HG03460 (cell line): ENCODE data around the gene ST3GAL6.

Source experiments
- ATAC-seq: cut with Tn5 transposase; IDR thresholded peaks from one replicate; pipeline ENCODE4 v1.9.1; 2021; ENCODE audit not compliant: unreplicated experiment

ST3GAL6 gene, protein sequence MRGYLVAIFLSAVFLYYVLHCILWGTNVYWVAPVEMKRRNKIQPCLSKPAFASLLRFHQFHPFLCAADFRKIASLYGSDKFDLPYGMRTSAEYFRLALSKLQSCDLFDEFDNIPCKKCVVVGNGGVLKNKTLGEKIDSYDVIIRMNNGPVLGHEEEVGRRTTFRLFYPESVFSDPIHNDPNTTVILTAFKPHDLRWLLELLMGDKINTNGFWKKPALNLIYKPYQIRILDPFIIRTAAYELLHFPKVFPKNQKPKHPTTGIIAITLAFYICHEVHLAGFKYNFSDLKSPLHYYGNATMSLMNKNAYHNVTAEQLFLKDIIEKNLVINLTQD

DNA sequence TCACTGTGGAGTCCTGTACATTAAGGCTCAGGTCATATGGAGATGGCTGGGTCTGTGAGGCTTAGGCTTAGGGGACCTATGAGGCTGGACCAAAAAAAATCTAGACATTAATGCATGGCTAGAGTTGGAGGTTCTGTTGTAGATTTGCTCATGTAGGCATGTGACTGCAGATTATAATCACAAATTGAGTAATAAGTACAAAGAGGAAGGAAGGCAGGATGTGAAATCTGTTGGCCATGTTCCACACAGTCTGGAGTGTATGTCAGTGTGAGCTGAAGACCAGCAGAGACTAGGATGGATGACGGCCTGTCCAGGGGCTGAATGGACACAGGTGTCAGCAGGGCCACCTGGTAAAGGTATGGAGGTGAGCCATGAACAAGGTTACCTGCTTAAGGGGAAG lies at the start of gene ST3GAL6:
Gene ST3GAL6, plus strand, starts transcription at position 265 of the 400 bp plus-strand sequence. CDS start 5,101 bp downstream, outside the sequence.
- no peak for ATAC-seq

GRCh38 chr3:98713984-98714383 lies 49.2 kb upstream of the ST3GAL6 start:
- ATAC-seq, result no peak

DNA sequence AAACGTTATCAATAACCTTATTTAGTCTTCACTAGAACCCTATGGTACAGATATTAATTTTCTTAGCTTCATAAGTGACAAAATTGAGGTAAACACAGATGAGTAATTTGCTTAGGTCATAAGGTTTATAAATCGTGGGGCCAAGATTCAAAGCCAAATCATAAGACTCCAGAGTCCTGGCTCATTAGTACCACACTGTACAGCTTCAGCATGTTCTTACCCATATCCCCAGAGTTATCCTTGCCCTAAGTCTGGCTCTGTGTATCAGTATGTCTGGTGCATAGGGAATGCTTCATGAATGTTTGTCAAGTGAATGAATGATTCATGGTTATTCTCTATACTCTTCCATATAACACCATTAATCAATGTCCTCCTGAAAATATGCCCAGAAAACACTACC lies 45.6 kb upstream of the ST3GAL6 start:
- ATAC-seq, result no peak

GRCh38 chr3:98718730-98719129 lies 44.4 kb upstream of the ST3GAL6 start:
- no peak for ATAC-seq

GRCh38 chr3:98721776-98722175 lies 41.4 kb upstream of the ST3GAL6 start:
- ATAC-seq, result no peak

GRCh38 chr3:98722389-98722788 lies 40.8 kb upstream of the ST3GAL6 start:
- no peak for ATAC-seq

- ATAC-seq, result no peak
Observed at GRCh38 chr3:98725352-98725751, 37.8 kb upstream of the ST3GAL6 start.

DNA sequence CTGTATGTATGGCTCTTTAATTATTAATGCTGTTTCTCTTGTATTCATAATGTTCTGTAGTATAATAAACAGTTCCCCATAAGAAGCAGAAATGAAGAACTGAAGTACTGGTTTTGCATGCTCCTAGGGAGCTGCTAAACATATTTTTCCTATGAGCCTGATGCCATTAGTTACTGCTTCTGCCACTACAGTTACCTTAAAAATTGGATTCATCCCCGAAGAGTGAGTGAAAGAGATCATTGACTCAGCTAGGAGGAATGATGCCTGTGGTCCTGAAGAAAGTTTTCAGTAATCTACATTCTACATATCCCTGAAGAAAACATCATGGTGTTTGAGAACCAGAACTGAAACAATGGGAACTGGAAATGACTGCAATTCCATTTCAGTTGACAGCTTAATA lies 37.1 kb upstream of the ST3GAL6 start:
- ATAC-seq, result no peak

DNA sequence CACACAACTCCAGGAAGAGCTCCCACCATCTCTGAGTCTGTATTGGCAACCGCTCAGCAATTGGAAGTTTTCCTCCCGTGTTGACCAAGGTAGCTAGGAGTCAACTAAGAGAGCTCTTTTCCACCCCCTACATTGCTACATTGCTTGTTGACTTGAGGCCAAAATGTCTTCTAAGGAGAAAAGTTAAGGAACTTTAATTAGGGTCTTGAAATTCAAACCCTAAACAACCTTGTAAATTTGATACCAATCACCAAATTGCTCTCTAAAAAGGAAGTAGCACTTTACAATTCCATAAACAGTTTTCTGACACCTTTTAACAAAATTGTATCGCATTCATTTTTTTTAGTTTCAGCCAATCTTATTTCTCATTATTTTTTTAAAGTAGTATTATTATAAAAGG lies 35.5 kb upstream of the ST3GAL6 start:
- no peak for ATAC-seq

GRCh38 chr3:98728672-98729071 lies 34.5 kb upstream of the ST3GAL6 start:
- ATAC-seq, result no peak

DNA sequence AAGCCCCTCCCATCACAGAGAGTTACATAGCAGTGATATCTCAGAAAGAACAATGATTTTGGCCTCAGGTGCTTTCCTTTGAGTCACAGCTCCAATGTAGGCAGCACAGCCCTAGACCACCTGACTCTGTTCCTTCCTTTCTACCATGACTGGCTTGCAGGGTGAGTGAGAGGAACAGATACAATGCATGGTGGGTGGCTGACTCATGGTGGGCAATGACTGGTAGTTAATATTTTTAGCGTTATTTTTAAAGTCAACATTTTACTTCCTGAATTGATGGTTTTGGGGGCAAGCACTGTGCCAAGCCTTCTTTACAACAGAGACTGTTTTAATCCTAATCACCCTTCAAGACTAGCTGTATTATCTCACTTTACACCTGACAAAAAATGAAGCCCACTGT lies 32.8 kb upstream of the ST3GAL6 start:
- peak; percentile 55 for ATAC-seq

DNA sequence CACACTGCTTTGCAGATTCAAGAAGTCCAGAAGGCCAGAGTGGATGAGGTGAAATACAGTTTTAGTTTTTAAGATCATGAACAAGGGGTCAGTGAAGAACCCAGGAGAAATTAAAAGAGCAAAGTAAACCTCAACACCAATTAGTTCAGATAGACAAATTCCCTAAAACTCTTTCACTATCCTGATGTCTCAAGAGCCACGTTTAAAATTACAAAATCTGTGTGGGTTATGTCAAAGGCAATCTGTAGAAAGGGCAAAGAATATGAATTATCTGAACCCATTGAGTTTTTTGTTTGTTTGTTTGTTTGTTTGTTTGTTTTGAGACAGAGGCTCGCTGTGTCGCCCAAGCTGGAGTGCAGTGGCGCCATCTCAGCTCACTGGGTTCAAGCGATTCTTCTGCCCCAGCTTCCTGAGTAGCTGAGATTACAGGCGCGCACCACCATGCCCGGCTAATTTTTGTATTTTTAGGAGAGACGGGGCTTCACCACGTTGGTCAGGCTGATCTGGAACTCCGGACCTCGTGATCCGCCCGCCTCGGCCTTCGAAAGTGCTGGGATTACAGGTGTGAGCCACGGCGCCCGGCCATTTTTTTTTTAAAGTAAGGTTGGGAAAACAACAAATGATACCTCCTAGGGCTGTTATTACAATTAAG lies 32.1 kb upstream of the ST3GAL6 start:
- no peak for ATAC-seq

DNA sequence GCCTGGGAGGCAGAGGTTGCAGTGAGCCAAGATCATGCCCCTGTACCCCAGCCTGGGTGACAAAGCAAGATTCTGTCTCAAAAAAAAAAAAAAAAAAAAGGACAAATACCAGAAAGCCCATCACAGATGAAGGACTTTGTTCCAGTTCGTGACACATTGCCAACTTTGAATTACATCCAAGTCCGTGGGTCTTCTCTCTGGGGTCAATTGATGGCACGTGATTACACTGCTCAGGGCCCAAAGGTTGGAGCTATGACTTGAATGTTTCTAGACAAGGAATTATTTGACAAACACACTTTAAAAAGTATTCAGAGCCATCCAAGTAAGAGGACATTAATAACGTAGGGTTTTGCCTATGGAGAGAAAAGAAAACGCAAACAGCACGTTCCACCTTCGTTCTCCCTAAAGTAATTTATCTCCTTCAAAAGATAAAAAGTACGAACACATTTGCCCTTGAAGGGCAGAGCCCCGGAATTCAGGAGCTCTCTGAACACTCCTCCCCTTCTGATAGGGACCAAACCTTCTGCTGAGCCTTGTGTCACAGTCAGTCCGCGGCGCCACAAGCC lies 31.3 kb upstream of the ST3GAL6 start:
- ATAC-seq, result peak; percentile 42

DNA sequence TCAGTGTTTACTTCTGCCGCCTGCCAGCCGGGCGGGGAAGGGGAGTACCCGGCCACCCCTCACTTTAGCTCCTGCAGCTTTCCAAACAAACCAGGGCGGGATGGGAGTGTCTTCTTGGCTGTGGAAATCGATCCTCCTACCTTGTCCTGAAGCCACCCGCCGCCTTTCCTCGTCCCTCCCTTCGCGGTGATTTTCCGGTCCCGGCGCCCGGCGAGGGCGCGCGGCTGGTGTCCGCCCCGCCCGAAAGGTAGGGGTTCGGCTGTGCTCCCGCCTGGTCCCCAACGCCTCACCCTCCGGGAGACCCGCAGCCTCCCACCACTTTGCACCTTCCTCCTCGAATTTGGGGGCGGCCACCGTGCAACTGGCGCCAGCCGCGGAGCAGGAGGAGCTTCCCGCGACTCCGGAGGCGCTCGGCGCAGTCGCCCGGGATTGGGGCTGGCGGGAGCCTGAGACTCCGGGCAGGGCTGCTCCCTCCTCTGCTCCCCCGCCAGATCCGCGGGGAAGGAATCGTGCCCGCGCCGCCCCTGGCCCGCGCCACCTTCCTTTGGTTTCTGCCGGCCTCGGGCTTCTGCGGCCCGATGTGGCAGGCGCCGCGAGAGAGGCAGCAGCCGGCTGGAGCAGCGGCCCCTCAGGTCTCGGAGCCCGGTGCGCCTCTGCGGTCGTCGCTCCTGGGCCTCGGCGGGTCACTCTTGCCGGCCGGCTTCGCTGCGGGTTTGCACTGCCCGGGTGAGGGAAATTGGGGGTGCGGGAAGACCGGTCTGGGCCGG lies 30.7 kb upstream of the ST3GAL6 start:
- ATAC-seq, result peak; percentile 33

- ATAC-seq, result peak; percentile 30
Observed at GRCh38 chr3:98733053-98733811, 29.9 kb upstream of the ST3GAL6 start.

- ATAC-seq, result no peak
Observed at GRCh38 chr3:98733812-98734281, 29.3 kb upstream of the ST3GAL6 start.

DNA sequence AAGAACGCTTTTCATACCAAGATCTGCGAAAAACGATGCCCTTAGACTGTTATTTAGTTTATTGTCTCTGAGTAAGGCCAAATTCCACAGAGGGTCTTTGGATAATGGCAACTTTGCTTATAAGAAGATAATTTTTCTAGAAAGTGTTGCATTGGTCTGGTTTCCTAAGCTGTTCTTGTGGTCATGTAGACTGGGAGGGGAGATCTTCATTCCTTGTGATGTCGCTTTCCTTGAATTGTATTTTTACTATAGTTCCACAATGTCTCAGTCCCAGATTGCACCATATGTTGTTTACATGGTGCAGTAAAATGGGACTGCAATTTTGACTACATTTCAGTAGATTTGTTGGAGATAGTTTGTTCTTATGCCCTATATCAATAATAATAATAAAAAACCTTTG lies 28.8 kb upstream of the ST3GAL6 start:
- no peak for ATAC-seq

DNA sequence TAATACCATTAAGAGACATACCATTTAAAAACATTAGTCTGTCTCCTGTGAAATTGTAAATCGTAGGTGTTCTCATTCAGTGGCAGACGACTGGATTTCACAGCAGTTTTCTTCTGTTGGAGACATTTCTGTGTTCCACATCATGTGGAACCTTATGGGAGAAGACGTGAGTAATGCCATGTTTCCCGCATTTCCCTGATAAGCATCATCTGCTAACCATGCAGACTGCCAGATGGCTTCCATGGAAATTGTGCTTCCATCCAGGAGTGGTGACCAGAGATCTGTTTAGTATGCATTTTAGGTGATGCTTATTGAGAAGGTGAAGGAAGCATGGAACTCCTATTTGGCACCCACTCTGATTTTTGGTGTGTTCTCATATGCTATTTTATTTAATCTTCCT lies 28.4 kb upstream of the ST3GAL6 start:
- ATAC-seq, result no peak

- ATAC-seq, result no peak
Observed at GRCh38 chr3:98735296-98735695, 27.8 kb upstream of the ST3GAL6 start.

- no peak for ATAC-seq
Observed at GRCh38 chr3:98735761-98736269, 27.3 kb upstream of the ST3GAL6 start.
